H9 (cell line): Measurements from ENCODE around the gene CERK. TPM values are rescaled to one million over a fixed set of nuclear protein-coding genes. Genes with fewer than 3 reads are reported as not detected.
A peak's percentile ranks its signal among the peaks of the same experiment; 100 is the strongest.

Experiments used
- DNase-seq: peaks from one replicate; pipeline ENCODE4 v3.0.0-alpha.2; 2017
- H2AFZ ChIP-seq: one replicate; pipeline ENCODE4 v1.6.1; 2013; ENCODE audit warnings: mild to moderate bottlenecking, low read length, control low read depth, moderate library complexity
- H2AK5ac ChIP-seq: 2 replicates; pipeline ENCODE4 v1.6.1; 2013; ENCODE audit warnings: low read length, control low read depth, mixed read lengths; ENCODE audit not compliant: insufficient read length
- H2BK120ac ChIP-seq: one replicate; pipeline ENCODE4 v1.6.1; 2013; ENCODE audit warnings: low read depth, mild to moderate bottlenecking, low read length, control low read depth, inconsistent platforms; ENCODE audit not compliant: poor library complexity, severe bottlenecking
- H2BK12ac ChIP-seq: 2 replicates; pipeline ENCODE4 v1.6.1; 2013; ENCODE audit warnings: low read length, control low read depth, mixed read lengths, low read depth; ENCODE audit not compliant: insufficient read length
- H2BK15ac ChIP-seq: 2 replicates; pipeline ENCODE4 v1.6.1; 2013; ENCODE audit warnings: low read depth, low read length, control low read depth
- H2BK20ac ChIP-seq: one replicate; pipeline ENCODE4 v1.6.1; 2013; ENCODE audit warnings: low read depth, mild to moderate bottlenecking, low read length, control low read depth, inconsistent platforms; ENCODE audit not compliant: poor library complexity, severe bottlenecking
- H2BK5ac ChIP-seq: 2 replicates; pipeline ENCODE4 v1.6.1; 2013; ENCODE audit warnings: low read length, control low read depth, mixed read lengths; ENCODE audit not compliant: insufficient read length
- H3K14ac ChIP-seq: 2 replicates; pipeline ENCODE4 v1.6.1; 2013; ENCODE audit warnings: low read length, control low read depth; ENCODE audit not compliant: insufficient read depth
- H3K18ac ChIP-seq: 2 replicates; pipeline ENCODE4 v1.6.1; 2013; ENCODE audit warnings: low read depth, mild to moderate bottlenecking, mixed read lengths, low read length, control low read depth; ENCODE audit not compliant: insufficient read length
- H3K23ac ChIP-seq: 2 replicates; pipeline ENCODE4 v1.6.1; 2013; ENCODE audit warnings: low read length, control low read depth, mixed read lengths, low read depth; ENCODE audit not compliant: insufficient read length
- H3K23me2 ChIP-seq: 2 replicates; pipeline ENCODE4 v1.6.1; 2013; ENCODE audit warnings: low read depth, mild to moderate bottlenecking, mixed read lengths, low read length, control low read depth; ENCODE audit not compliant: insufficient read length, poor library complexity, severe bottlenecking
- H3K27ac ChIP-seq: 2 replicates; pipeline ENCODE4 v1.5.1; 2013; ENCODE audit warnings: low read length, control low read depth, mixed read lengths, low read depth; ENCODE audit not compliant: insufficient read length
- H3K27me3 ChIP-seq: 2 replicates; pipeline ENCODE4 v1.6.1; 2013; ENCODE audit warnings: low read length, control low read depth, inconsistent platforms; ENCODE audit not compliant: insufficient read depth
- H3K4ac ChIP-seq: 2 replicates; pipeline ENCODE4 v1.6.1; 2013; ENCODE audit warnings: low read depth, mild to moderate bottlenecking, control low read depth, inconsistent platforms, low read length, moderate library complexity
- H3K4me1 ChIP-seq: 2 replicates; pipeline ENCODE4 v1.6.1; 2013; ENCODE audit warnings: low read length, control low read depth, inconsistent platforms; ENCODE audit not compliant: insufficient read depth
- H3K4me2 ChIP-seq: 2 replicates; pipeline ENCODE4 v1.6.1; 2013; ENCODE audit warnings: low read length, control low read depth, mixed read lengths; ENCODE audit not compliant: insufficient read length, insufficient read depth
- H3K56ac ChIP-seq: 2 replicates; pipeline ENCODE4 v1.6.1; 2013; ENCODE audit warnings: low read depth, mild to moderate bottlenecking, mixed read lengths, low read length, control low read depth; ENCODE audit not compliant: insufficient read length
- H3K79me1 ChIP-seq: 2 replicates; pipeline ENCODE4 v1.6.1; 2013; ENCODE audit warnings: low read depth, mild to moderate bottlenecking, moderate library complexity, low read length, control low read depth, inconsistent platforms; ENCODE audit not compliant: insufficient read depth, poor library complexity, severe bottlenecking
- H3K79me2 ChIP-seq: 2 replicates; pipeline ENCODE4 v1.6.1; 2013; ENCODE audit warnings: low read length, control low read depth, inconsistent platforms; ENCODE audit not compliant: insufficient read depth
- H3K9ac ChIP-seq: 2 replicates; pipeline ENCODE4 v1.6.1; 2013; ENCODE audit warnings: low read length, control low read depth, mixed read lengths; ENCODE audit not compliant: insufficient read length; ENCODE audit errors: extremely low read depth
- H3K9me3 ChIP-seq: one replicate; pipeline ENCODE4 v1.6.1; 2013; ENCODE audit warnings: low read depth, low read length, inconsistent platforms; ENCODE audit not compliant: control insufficient read depth
- H3T11ph ChIP-seq: one replicate; pipeline ENCODE4 v1.6.1; 2013; ENCODE audit warnings: mild to moderate bottlenecking, low read length, control low read depth, inconsistent platforms
- H4K20me1 ChIP-seq: one replicate; pipeline ENCODE4 v1.6.1; 2013; ENCODE audit not compliant: control insufficient read depth, insufficient read length, insufficient read depth
- H4K5ac ChIP-seq: 2 replicates; pipeline ENCODE4 v1.6.1; 2013; ENCODE audit warnings: low read depth, mild to moderate bottlenecking, mixed read lengths, low read length, control low read depth; ENCODE audit not compliant: insufficient read length
- H4K8ac ChIP-seq: replicated peaks from 2 replicates; pipeline ENCODE4 v1.6.1; 2013; ENCODE audit warnings: low read length, control low read depth, mixed read lengths, low read depth; ENCODE audit not compliant: insufficient read length
- H4K91ac ChIP-seq: 2 replicates; pipeline ENCODE4 v1.6.1; 2013; ENCODE audit warnings: low read depth, mild to moderate bottlenecking, moderate library complexity, mixed read lengths, low read length, control low read depth; ENCODE audit not compliant: insufficient read length
- H3K27ac Mint-ChIP-seq, 3 experiments: 2 replicates in 2 of 3; 3 replicates in 1 of 3; pipeline ENCODE4 v1.8.0; 2020 to 2021; ENCODE audit warnings: mixed read lengths in 3 of 3, mild to moderate bottlenecking in 1 of 3, moderate library complexity in 1 of 3
- H3K27me3 Mint-ChIP-seq: 2 replicates; pipeline ENCODE4 v1.8.0; 2021; ENCODE audit warnings: low read depth, mild to moderate bottlenecking, moderate library complexity, mixed read lengths
- H3K36me3 Mint-ChIP-seq, 3 experiments: 2 replicates in 2 of 3; 3 replicates in 1 of 3; pipeline ENCODE4 v1.8.0; 2020 to 2021; ENCODE audit warnings: low read depth in 3 of 3, mixed read lengths in 3 of 3; ENCODE audit not compliant: insufficient read depth in 1 of 3
- H3K4me1 Mint-ChIP-seq, 2 experiments: 2 replicates each; pipeline ENCODE4 v1.8.0; 2020; ENCODE audit warnings: mixed read lengths in 2 of 2
- H3K4me3 Mint-ChIP-seq, 2 experiments: 2 replicates in 1 of 2; 3 replicates in 1 of 2; pipeline ENCODE4 v1.8.0; 2020 to 2021; ENCODE audit warnings: mild to moderate bottlenecking in 2 of 2, mixed read lengths in 2 of 2, moderate library complexity in 1 of 2
- H3K9me3 Mint-ChIP-seq, 2 experiments: 2 replicates in 1 of 2; 3 replicates in 1 of 2; pipeline ENCODE4 v1.8.0; 2020; ENCODE audit warnings: mild to moderate bottlenecking in 2 of 2, mixed read lengths in 2 of 2, moderate library complexity in 1 of 2
- WGBS: extraction: QIAGEN DNeasy Blood & Tissue Kit; methylation state at CpG from one replicate; pipeline ENCODE4 v1.1.7; 2013; ENCODE audit warnings: missing lambda C conversion rate, low lambda C conversion rate, mixed read lengths; ENCODE audit not compliant: insufficient read length; ENCODE audit errors: extremely low coverage; 5-methylcytosine and 5-hydroxymethylcytosine counted together
- total RNA-seq: library from RNA; stranded (reverse); gene quantifications from 2 replicates; pipeline ENCODE4 v1.2.1, GENCODE V29; 2021
- TF ChIP-seq, protein P1 (sequence below): fragments of 200-600 bp; sonication (generic); conservative IDR thresholded peaks from 3 replicates; pipeline ENCODE4 v1.8.0; 2021; ENCODE audit warnings: antibody characterized with exemption, mild to moderate bottlenecking

Gene CERK
- total RNA-seq, 1 experiment from 2014 or later = 47.1 TPM

DNA sequence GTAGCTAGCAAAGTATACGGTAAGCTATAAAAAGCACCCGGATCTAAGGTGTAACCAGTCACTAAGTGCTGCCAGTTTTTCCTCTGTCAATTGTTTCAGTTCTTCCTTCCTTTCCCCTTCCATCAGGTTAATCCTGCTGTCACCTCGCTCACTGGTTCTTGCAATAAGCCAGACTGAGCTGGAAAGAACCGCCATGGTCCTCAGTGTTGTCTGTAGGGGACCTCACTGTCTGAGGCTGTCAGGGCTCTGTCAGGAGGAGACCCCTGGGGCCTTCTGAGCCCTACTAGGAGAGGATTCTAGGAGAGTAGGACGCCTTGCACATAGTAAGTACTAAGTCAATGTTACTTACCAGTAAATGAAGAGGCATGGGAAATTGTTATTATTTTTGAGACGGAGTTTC is 23.0 kb upstream of the CERK start:
- Histone ChIP-seq H3K9me3 (no peaks in the 10 kb centered on the region), H4K8ac (no peak overlapping the region), H3K79me2 (peaks cover 13% of the 10 kb centered on the region; the same call in 1 of the 2 replicates), H2BK15ac (no peak overlapping the region), H4K5ac (no peak overlapping the region), H2BK12ac (no peak overlapping the region), H4K20me1 (no peaks in the 10 kb centered on the region), H3K23ac (no peak overlapping the region), H3K27ac (no peak overlapping the region), H3K9ac (no peak overlapping the region), H3K4ac (no peak overlapping the region), H4K91ac (no peak overlapping the region), H2BK20ac (no peak overlapping the region), H3K27me3 (no peaks in the 10 kb centered on the region), H3K4me2 (peak overlapping the region; percentile 72), H2BK120ac (no peak overlapping the region), H3K18ac (no peak overlapping the region), H3K4me1 (no peaks in the 10 kb centered on the region; the same call in 1 of the 2 replicates), H2AFZ (no peak overlapping the region), H3K56ac (no peak overlapping the region), H3K14ac (no peak overlapping the region), H3K23me2 (peaks cover 11% of the 10 kb centered on the region), H2AK5ac (no peak overlapping the region), H3K79me1 (peaks cover 5% of the 10 kb centered on the region), H2BK5ac (no peak overlapping the region), H3T11ph (no peak overlapping the region)
- peaks cover 11 to 16% of the 10 kb centered on the region in 2 experiments for H3K9me3 Mint-ChIP-seq
- DNase-seq = no peak
- TF ChIP-seq, protein P1, sequence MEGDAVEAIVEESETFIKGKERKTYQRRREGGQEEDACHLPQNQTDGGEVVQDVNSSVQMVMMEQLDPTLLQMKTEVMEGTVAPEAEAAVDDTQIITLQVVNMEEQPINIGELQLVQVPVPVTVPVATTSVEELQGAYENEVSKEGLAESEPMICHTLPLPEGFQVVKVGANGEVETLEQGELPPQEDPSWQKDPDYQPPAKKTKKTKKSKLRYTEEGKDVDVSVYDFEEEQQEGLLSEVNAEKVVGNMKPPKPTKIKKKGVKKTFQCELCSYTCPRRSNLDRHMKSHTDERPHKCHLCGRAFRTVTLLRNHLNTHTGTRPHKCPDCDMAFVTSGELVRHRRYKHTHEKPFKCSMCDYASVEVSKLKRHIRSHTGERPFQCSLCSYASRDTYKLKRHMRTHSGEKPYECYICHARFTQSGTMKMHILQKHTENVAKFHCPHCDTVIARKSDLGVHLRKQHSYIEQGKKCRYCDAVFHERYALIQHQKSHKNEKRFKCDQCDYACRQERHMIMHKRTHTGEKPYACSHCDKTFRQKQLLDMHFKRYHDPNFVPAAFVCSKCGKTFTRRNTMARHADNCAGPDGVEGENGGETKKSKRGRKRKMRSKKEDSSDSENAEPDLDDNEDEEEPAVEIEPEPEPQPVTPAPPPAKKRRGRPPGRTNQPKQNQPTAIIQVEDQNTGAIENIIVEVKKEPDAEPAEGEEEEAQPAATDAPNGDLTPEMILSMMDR = no peak
- H3K27me3 Mint-ChIP-seq = no peaks in the 10 kb centered on the region; the same call in 1 of the 2 replicates
- no CpG with 5 or more reads among the region's 6 CpGs for WGBS
- H3K4me1 Mint-ChIP-seq = peaks cover 13 to 25% of the 10 kb centered on the region in 2 experiments
- peak overlapping the region in 2 of 3 experiments; percentile 5 to 34; a peak in 2 of 7 replicates for H3K27ac Mint-ChIP-seq
- H3K36me3 Mint-ChIP-seq = peaks cover 13 to 33% (median 22%) of the 10 kb centered on the region in 3 experiments
- H3K4me3 Mint-ChIP-seq = peak overlapping the region; percentile 95 to 100
